Large intestine (tissue), 3 donors: ENCODE results near the gene PHETA2. TPM values are rescaled to one million over a fixed set of nuclear protein-coding genes. Genes with fewer than 3 reads are reported as not detected.
A peak's percentile ranks its signal among the peaks of the same experiment; 100 is the strongest.

ENCODE experiments used
- DNase-seq, 2 donors: peaks; one replicate each; pipeline versions ENCODE4 v3.0.0 to v3.0.0-alpha.2; 2013
- H3K27ac ChIP-seq: one replicate; pipeline ENCODE4 v1.5.1; 2013; ENCODE audit warnings: low read length
- H3K27me3 ChIP-seq: 2 replicates; pipeline ENCODE4 v1.6.1; 2013; ENCODE audit warnings: low read length; ENCODE audit not compliant: control insufficient read depth, insufficient read depth
- H3K36me3 ChIP-seq: 2 replicates; pipeline ENCODE4 v1.6.1; 2013; ENCODE audit warnings: low read length; ENCODE audit not compliant: control insufficient read depth, insufficient read depth
- H3K4me1 ChIP-seq: one replicate; pipeline ENCODE4 v1.6.1; 2013; ENCODE audit warnings: low read length; ENCODE audit not compliant: control insufficient read depth, insufficient read depth
- H3K4me3 ChIP-seq: one replicate; pipeline ENCODE4 v1.5.1; 2013; ENCODE audit warnings: low read length
- H3K9me3 ChIP-seq: one replicate; pipeline ENCODE4 v1.6.1; 2013; ENCODE audit warnings: mild to moderate bottlenecking, low read depth, low read length, moderate library complexity; ENCODE audit not compliant: control insufficient read depth
- WGBS: methylation state at CpG from one replicate; pipeline ENCODE4 v1.1.5; 2013; ENCODE audit warnings: low lambda C conversion rate; ENCODE audit not compliant: insufficient coverage; 5-methylcytosine and 5-hydroxymethylcytosine counted together
- polyA plus RNA-seq: library from polyadenylated mRNA; unstranded; fragments of 120-200 nt; gene quantifications from one replicate; pipeline ENCODE4 v1.2.1, GENCODE V29; 2013

Gene PHETA2
- polyA plus RNA-seq, 1 donor, result 10.7 TPM

DNA sequence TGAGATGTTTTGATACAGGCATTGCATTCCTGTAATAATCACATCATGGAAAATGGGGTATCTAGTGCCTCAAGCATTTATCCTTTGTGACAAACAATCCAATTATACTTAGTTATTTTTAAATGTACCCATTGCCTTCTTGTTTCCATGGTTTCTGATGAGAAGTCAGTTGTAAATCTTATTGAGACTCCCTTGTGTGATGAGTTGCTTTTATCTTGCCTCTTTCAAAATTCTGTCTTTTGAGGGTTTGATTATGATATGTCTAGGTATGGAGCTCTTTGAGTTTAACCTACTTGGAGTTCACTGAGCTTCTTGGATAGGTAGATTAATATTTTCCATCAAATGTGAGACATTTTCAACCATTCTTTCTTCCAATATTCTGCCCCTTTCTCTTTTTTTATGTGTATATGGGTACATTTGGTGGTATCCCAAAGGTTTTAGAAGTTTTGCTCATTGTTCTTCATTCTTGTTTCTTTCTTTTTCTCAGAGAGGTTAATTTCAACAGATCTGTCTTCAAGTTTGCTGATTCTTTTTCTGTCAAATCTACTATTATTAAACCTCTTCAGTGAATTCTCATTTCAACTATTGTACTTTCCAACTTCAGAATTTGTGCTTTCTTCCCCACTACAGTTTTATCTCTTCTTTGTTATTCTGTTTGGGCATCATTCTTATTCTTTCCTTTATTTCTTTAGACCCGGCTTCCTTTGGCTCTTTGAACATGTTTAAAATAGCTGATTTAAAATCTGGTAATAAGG is 17.1 kb upstream of the PHETA2 start:
- WGBS, result 100% methylated on average over 1 of the region's 1 CpG
- Histone ChIP-seq H3K27me3 (no peaks in the 10 kb centered on the region), H3K9me3 (peaks cover 11% of the 10 kb centered on the region), H3K27ac (no peak overlapping the region), H3K4me3 (no peak overlapping the region), H3K36me3 (peaks cover 31% of the 10 kb centered on the region), H3K4me1 (no peaks in the 10 kb centered on the region)
- DNase-seq, result no peak

DNA sequence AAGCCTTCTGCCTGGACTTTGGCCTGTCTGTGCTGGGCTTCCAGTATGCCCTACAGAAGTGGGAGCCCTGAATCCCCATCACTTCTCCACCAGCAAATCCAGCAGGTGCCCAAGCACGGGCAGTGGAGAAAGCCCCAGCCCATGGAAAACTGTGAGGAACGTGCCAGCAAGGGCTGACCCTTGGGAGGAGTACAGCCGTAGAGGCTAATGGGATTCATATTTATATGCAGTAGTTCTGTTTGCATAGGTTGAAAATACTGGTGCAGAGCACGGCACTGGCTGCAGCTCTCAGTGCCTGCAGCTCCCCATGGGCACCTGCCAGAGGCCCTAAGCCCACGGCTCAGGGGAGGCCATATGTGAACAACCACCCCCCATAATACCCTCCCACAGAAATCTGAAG is 13.6 kb upstream of the PHETA2 start:
- Histone ChIP-seq H3K4me3 (no peak overlapping the region), H3K4me1 (peaks cover 5% of the 10 kb centered on the region), H3K27ac (no peak overlapping the region), H3K9me3 (peaks cover 11% of the 10 kb centered on the region), H3K27me3 (no peaks in the 10 kb centered on the region), H3K36me3 (peaks cover 45% of the 10 kb centered on the region)
- no peak for DNase-seq
- no CpG with 5 or more reads among the region's 5 CpGs for WGBS

DNA sequence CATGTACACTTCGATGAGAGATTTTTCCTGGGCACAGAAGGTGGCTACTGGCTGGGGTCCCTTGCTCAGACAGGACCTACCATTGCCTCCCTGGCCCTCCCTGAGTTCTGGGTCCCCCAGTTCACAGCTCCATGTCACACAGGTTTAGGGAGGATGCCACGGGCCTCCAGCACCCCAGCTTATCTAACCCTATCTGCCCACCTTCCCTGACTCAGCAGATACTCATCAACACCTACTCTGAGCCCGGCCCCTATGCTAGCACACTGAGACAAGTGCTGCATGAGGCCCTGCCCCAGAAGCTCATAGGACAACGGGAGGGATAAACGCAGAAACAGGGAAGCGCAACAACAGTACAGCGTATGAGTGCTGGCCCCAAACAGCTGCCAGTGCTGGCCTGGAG is 13.0 kb upstream of the PHETA2 start:
- no peaks in the 10 kb centered on the region for H3K27me3 ChIP-seq
- H3K9me3 ChIP-seq, result peaks cover 11% of the 10 kb centered on the region
- no peak overlapping the region for H3K27ac ChIP-seq
- H3K4me1 ChIP-seq, result peaks cover 5% of the 10 kb centered on the region
- no peak overlapping the region for H3K4me3 ChIP-seq
- WGBS, result 90% methylated on average over 2 of the region's 7 CpGs
- no peak for DNase-seq
- H3K36me3 ChIP-seq, result peaks cover 49% of the 10 kb centered on the region

DNA sequence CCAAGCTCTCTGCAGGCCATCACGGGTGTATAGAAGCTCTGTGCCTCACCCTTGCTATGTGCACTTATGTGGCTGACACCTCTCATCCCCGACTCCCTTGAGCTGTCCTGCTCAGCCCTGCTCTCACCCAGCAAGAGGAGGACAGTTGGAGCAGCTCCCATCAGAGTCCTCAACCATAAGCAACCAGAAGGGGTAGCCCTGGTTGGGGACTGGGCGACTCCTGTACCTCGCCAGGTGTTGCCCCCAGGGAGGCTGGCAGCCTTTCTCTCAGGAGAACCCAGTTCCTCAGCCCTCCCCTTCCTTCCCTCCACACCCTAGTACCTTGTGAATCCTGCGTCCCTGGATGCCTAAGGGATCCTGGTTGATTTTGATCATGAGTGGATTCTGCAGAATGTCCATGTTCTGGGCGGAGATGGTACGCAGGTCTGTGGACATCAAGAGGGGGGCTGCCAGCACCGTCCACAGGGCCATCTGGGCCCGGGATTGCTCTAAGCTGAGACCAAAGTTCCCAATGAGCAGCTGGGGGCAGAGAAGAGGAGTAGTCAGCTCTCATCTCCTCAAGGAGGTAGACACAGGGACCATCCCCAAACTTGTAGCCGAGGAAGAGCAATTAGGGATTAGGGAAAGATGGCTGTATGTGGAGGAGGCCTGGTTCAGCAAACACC is 11.4 kb upstream of the PHETA2 start:
- DNase-seq, result no peak
- Histone ChIP-seq H3K36me3 (peaks cover 62% of the 10 kb centered on the region), H3K27me3 (no peaks in the 10 kb centered on the region), H3K4me3 (no peak overlapping the region), H3K9me3 (no peaks in the 10 kb centered on the region), H3K4me1 (peaks cover 5% of the 10 kb centered on the region), H3K27ac (no peak overlapping the region)
- WGBS, result no CpG with 5 or more reads among the region's 10 CpGs

DNA sequence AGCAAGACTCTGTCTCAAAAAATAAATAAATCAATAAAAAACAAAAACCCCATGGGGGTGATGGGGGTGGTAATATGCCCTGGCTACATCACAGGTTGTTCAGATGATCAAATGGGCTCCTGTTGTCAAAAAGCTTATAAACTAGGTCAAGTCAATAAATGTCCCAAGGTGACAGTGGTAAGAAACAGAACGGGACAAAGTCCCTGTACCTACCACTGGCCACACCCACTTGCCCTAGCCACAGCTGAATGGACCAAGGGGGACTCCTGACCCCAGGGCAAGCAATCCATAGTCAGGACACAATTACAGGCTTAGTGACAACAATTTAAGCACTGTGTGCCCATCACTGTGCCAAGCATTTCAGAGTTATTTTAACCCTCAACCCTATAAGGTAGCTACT is 9.4 kb upstream of the PHETA2 start:
- Histone ChIP-seq H3K27ac (no peak overlapping the region), H3K36me3 (peaks cover 57% of the 10 kb centered on the region), H3K4me1 (peaks cover 6% of the 10 kb centered on the region), H3K4me3 (no peak overlapping the region), H3K27me3 (no peaks in the 10 kb centered on the region), H3K9me3 (no peaks in the 10 kb centered on the region)
- DNase-seq, result peak; percentile 40 to 62
- WGBS, result no CpG with 5 or more reads among the region's 1 CpG

DNA sequence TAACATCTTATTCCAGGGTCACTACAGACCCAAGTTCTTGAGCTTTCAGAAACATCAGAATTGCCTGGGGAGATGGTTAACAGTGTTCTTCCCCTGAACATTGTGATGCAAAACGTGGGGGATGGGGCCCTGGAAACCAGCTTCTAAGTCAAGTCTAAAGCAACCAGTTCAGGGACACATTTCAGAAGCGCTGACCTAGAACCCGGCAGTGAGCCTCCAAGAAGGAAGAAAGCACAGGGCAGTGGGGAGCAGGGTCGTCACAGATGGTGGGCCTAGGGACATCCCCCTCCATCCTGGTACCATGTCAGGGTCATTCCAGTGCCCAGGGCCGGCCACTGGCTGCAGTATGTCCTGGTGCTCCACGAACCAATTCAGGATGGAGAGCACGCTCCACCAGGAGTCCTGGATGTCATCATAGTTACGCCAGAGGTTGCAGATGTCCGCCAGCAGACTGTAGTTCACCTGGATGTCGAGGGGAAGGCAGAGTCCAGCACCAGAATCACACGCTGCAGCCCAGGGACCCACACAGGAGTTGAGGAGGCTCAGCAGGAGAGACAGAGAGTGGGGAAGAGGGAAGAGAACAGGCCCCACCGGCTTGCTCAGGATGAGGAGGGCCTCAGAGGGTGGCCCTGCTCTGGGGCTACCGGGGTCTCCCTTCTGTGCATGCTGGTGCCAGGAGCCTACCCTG is 8.5 kb upstream of the PHETA2 start:
- no CpG with 5 or more reads among the region's 13 CpGs for whole genome bisulfite sequencing
- no peaks in the 10 kb centered on the region for H3K9me3 ChIP-seq
- peaks cover 48% of the 10 kb centered on the region for H3K36me3 ChIP-seq
- peaks cover 13% of the 10 kb centered on the region for H3K4me1 ChIP-seq
- no peaks in the 10 kb centered on the region for H3K27me3 ChIP-seq
- H3K27ac ChIP-seq, result no peak overlapping the region
- no peak for DNase-seq
- H3K4me3 ChIP-seq, result no peak overlapping the region

DNA sequence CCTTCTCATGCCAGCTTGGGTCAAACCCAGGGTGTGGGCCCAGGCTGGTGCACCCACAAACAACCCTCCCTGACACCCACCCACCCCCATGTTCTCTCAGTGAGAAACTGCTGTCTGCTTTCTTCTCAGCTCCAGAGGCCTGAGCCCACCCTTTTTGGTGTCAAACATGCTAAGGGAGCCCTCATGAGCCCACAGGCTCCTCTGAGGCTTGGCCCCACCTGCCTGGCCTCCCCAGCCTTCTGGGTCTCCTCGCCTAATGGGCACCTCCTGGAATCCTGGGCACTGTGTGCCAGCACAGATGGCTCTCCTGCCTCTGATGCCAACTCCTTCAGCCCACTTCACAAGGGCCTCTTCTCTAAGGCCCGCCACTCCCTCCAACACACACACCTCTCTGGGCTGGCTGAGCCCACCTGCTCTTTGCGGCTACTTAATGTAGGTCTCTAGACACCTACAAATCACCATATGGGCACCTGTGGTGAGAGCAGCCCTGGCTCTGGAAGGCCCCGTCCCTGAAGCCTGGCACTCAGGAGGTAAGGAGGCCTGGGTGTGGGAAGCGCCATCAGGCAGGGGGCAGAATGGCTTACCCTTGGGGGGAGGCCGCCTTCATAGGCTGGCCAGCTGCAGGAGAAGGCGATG is 7.8 kb upstream of the PHETA2 start:
- peaks cover 16% of the 10 kb centered on the region for H3K4me1 ChIP-seq

DNA sequence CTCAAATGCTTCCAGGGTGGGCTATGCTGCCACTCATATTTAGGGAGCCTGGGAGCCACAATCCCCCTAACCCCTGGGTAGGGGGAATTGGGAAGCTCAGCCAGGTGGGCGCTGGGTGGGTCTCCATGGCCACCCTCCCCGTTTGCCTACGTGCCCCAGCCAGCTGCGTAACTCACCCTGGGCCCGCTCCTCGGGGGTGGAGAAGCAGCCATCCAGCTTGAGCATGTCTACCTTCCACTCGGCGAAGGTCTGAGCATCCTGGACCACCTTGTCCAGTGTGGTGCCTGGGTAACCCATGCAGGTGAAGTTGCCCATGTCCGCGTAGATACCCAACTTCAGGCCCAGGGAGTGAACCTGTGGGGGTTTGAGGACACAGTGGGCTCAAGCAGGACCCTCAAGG is 7.1 kb upstream of the PHETA2 start:
- H3K27me3 ChIP-seq, result no peaks in the 10 kb centered on the region
- no peaks in the 10 kb centered on the region for H3K9me3 ChIP-seq
- no peak for DNase-seq
- H3K36me3 ChIP-seq, result peaks cover 39% of the 10 kb centered on the region
- H3K4me1 ChIP-seq, result peaks cover 23% of the 10 kb centered on the region
- H3K27ac ChIP-seq, result no peak overlapping the region
- no peak overlapping the region for H3K4me3 ChIP-seq
- WGBS, result no CpG with 5 or more reads among the region's 10 CpGs

More for the DNA sequence above, 7.8 kb upstream of the PHETA2 start:
- H3K36me3 ChIP-seq, result peaks cover 42% of the 10 kb centered on the region
- DNase-seq, result no peak
- H3K27me3 ChIP-seq, result no peaks in the 10 kb centered on the region
- no peaks in the 10 kb centered on the region for H3K9me3 ChIP-seq
- H3K27ac ChIP-seq, result no peak overlapping the region
- WGBS, result no CpG with 5 or more reads among the region's 7 CpGs
- H3K4me3 ChIP-seq, result no peak overlapping the region

DNA sequence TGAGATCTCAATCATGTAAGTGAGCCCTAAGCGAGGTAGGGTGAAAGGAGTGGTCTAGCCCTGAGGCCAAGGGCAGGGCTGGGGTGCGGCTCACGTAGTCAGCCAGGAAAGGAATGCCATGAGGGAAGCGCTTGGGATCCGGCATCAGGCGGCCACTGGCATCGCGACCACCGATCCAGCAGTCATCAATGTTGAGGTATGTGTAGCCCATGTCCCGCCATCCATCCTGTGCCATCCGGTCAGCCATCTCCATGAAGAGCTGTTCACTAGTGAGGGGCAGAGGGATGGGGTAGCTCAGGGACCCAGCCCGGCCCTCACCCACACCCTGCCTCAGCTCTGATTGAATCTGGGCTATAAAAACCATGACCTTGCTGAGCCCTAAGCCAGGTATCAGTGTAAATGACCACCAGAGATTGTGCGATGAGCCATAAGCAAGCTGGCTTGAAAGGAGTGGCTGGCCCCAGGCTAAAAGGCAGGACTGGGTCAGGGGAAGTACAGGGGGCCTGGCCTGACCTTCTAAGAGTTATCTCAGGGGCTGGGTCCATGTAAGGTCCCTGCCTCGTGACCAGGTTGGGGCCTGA is 6.3 kb upstream of the PHETA2 start:
- no CpG with 5 or more reads among the region's 14 CpGs for WGBS
- no peaks in the 10 kb centered on the region for H3K27me3 ChIP-seq
- peaks cover 34% of the 10 kb centered on the region for H3K36me3 ChIP-seq
- H3K4me1 ChIP-seq, result peaks cover 23% of the 10 kb centered on the region
- no peak for DNase-seq
- H3K4me3 ChIP-seq, result no peak overlapping the region
- no peaks in the 10 kb centered on the region for H3K9me3 ChIP-seq
- no peak overlapping the region for H3K27ac ChIP-seq

DNA sequence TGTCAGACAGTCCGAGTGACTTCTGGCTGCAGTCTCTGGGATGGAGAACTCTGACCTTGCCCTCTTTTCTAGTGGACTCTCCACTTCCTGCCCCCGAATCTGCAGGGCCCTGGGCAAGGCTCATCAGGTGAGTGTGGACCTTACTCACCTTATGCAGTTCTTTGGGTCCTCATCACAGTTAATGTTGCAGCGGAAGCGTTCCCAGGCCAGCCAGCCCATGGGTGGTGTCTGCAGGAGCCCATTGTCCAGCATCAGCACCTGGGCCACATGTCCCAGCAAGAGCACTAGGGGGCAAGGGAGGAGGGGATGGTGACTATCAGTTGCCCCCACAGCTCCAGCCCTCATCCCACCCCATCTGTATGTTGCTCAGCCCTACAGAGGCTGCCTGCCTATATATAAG is 5.8 kb upstream of the PHETA2 start:
- H3K9me3 ChIP-seq, result no peaks in the 10 kb centered on the region
- H3K27ac ChIP-seq, result no peak overlapping the region
- no CpG with 5 or more reads among the region's 4 CpGs for WGBS
- peaks cover 23% of the 10 kb centered on the region for H3K4me1 ChIP-seq
- H3K4me3 ChIP-seq, result no peak overlapping the region
- H3K36me3 ChIP-seq, result peaks cover 29% of the 10 kb centered on the region
- H3K27me3 ChIP-seq, result no peaks in the 10 kb centered on the region
- no peak for DNase-seq
